Suprapubic skin (tissue), 4 donors: ENCODE measurements around the gene MEGF9. TPM values are rescaled to one million over a fixed set of nuclear protein-coding genes. Genes with fewer than 3 reads are reported as not detected.

Source experiments
- DNase-seq, 2 donors: peaks; one replicate each; pipeline ENCODE4 v3.0.0-alpha.2; 2019; ENCODE audit warnings: low spot score in 2 of 2
- H3K27ac ChIP-seq: fragments of 200-600 bp; sonication (generic); one replicate; pipeline ENCODE4 v1.5.1; 2019
- H3K27me3 ChIP-seq: fragments of 200-600 bp; sonication (generic); one replicate; pipeline ENCODE4 v1.5.1; 2019
- H3K36me3 ChIP-seq: fragments of 200-600 bp; sonication (generic); one replicate; pipeline ENCODE4 v1.5.1; 2019
- H3K4me1 ChIP-seq: fragments of 200-600 bp; sonication (generic); one replicate; pipeline ENCODE4 v1.5.1; 2019
- H3K4me3 ChIP-seq: fragments of 200-600 bp; sonication (generic); one replicate; pipeline ENCODE4 v1.5.1; 2019; ENCODE audit warnings: mild to moderate bottlenecking
- H3K9me3 ChIP-seq: fragments of 200-600 bp; sonication (generic); one replicate; pipeline ENCODE4 v1.5.1; 2019
- CTCF ChIP-seq, 2 donors: fragments of 200-600 bp in 1 of 2; fragments of 450-650 bp in 1 of 2; sonication (generic) in 1 of 2; IDR thresholded peaks; one replicate each; pipeline ENCODE4 v1.5.1; 2016 to 2019; ENCODE audit warnings: antibody characterized with exemption in 2 of 2, mild to moderate bottlenecking in 1 of 2, moderate library complexity in 1 of 2
- EP300 ChIP-seq: sonication (generic); formaldehyde crosslinking; IDR thresholded peaks from one replicate; pipeline ENCODE4 v1.6.1; 2017; ENCODE audit warnings: antibody characterized with exemption
- POLR2A ChIP-seq, 2 donors: fragments of 450-650 bp; IDR thresholded peaks; one replicate each; pipeline ENCODE4 v1.6.1; 2017; ENCODE audit warnings: antibody characterized with exemption in 2 of 2, mild to moderate bottlenecking in 2 of 2, moderate library complexity in 2 of 2
- POLR2AphosphoS5 ChIP-seq, 3 donors: sonication (generic); formaldehyde crosslinking; IDR thresholded peaks; one replicate each; pipeline ENCODE4 v1.6.1; 2017; ENCODE audit warnings: antibody characterized with exemption in 3 of 3
- whole genome bisulfite sequencing: methylation state at CpG from one replicate; pipeline ENCODE4 v1.1.5; 2018; 5-methylcytosine and 5-hydroxymethylcytosine counted together
- total RNA-seq, 4 donors: library from RNA; depleted of rRNA; stranded (reverse); fragments of >200 nt; gene quantifications; one replicate each; pipeline ENCODE4 v1.1.0, GENCODE V29; 2016

The MEGF9 gene
- total RNA-seq, 4 donors from 2014 or later = 33.6 to 58.1 (median 46.0) TPM

GRCh38 chr9:120701248-120701647, 13.0 kb downstream of the MEGF9 start:
- no peaks in the 10 kb centered on the region for H3K36me3 ChIP-seq
- 65% methylated on average over 1 of the region's 1 CpG for WGBS
- no peaks in the 10 kb centered on the region for H3K9me3 ChIP-seq
- H3K27ac ChIP-seq = no peak overlapping the region
- TF ChIP-seq CTCF (IDR thresholded peaks at IDR 0.05) = no peak
- no peak for TF ChIP-seq EP300
- TF ChIP-seq POLR2A (IDR thresholded peaks at IDR 0.05) = no peak
- TF ChIP-seq POLR2AphosphoS5 (IDR thresholded peaks at IDR 0.05) = no peak
- H3K4me1 ChIP-seq = peaks cover 29% of the 10 kb centered on the region
- no peak for DNase-seq
- no peak overlapping the region for H3K4me3 ChIP-seq
- H3K27me3 ChIP-seq = no peaks in the 10 kb centered on the region

- H3K4me3 ChIP-seq = no peak overlapping the region
- TF ChIP-seq POLR2A (IDR thresholded peaks at IDR 0.05) (no peak), EP300 (no peak), CTCF (IDR thresholded peaks at IDR 0.05) (no peak), POLR2AphosphoS5 (IDR thresholded peaks at IDR 0.05) (no peak)
- DNase-seq = no peak
- no peaks in the 10 kb centered on the region for H3K9me3 ChIP-seq
- peaks cover 34% of the 10 kb centered on the region for H3K4me1 ChIP-seq
- WGBS = 48% methylated on average over 2 of the region's 2 CpGs
- H3K27ac ChIP-seq = no peak overlapping the region
- H3K27me3 ChIP-seq = no peaks in the 10 kb centered on the region
- no peaks in the 10 kb centered on the region for H3K36me3 ChIP-seq
Measured at GRCh38 chr9:120698766-120699165, 15.5 kb downstream of the MEGF9 start.

GRCh38 chr9:120697448-120697847, 16.8 kb downstream of the MEGF9 start:
- Histone ChIP-seq H3K27me3 (no peaks in the 10 kb centered on the region), H3K4me1 (peaks cover 38% of the 10 kb centered on the region), H3K4me3 (no peak overlapping the region), H3K27ac (no peak overlapping the region), H3K36me3 (no peaks in the 10 kb centered on the region), H3K9me3 (no peaks in the 10 kb centered on the region)
- DNase-seq = no peak
- 86% methylated on average over 2 of the region's 2 CpGs for WGBS
- TF ChIP-seq CTCF (IDR thresholded peaks at IDR 0.05) (no peak), EP300 (no peak), POLR2AphosphoS5 (IDR thresholded peaks at IDR 0.05) (no peak), POLR2A (IDR thresholded peaks at IDR 0.05) (no peak)

GRCh38 chr9:120696551-120697230, 17.6 kb downstream of the MEGF9 start:
- WGBS = 56% methylated on average over 3 of the region's 3 CpGs

GRCh38 chr9:120694559-120694958, 19.7 kb downstream of the MEGF9 start:
- Histone ChIP-seq H3K4me1 (peaks cover 21% of the 10 kb centered on the region), H3K4me3 (no peak overlapping the region), H3K27me3 (no peaks in the 10 kb centered on the region), H3K27ac (no peak overlapping the region), H3K36me3 (no peaks in the 10 kb centered on the region), H3K9me3 (no peaks in the 10 kb centered on the region)
- no peak for DNase-seq
- TF ChIP-seq POLR2A (IDR thresholded peaks at IDR 0.05) (no peak), CTCF (IDR thresholded peaks at IDR 0.05) (no peak), EP300 (no peak), POLR2AphosphoS5 (IDR thresholded peaks at IDR 0.05) (no peak)

More at GRCh38 chr9:120696551-120697230, 17.6 kb downstream of the MEGF9 start:
- no peaks in the 10 kb centered on the region for H3K27me3 ChIP-seq
- no peaks in the 10 kb centered on the region for H3K36me3 ChIP-seq
- H3K4me1 ChIP-seq = peaks cover 34% of the 10 kb centered on the region
- no peak overlapping the region for H3K27ac ChIP-seq
- no peaks in the 10 kb centered on the region for H3K9me3 ChIP-seq
- TF ChIP-seq CTCF (IDR thresholded peaks at IDR 0.05) (no peak), EP300 (no peak), POLR2A (IDR thresholded peaks at IDR 0.05) (no peak), POLR2AphosphoS5 (IDR thresholded peaks at IDR 0.05) (no peak)
- no peak for DNase-seq
- no peak overlapping the region for H3K4me3 ChIP-seq
